SK-N-SH (cell line): ENCODE results near the gene SRRT. TPM values are rescaled to one million over a fixed set of nuclear protein-coding genes. Genes with fewer than 3 reads are reported as not detected.

Source experiments
- CTCF ChIA-PET: fragments of 300-600, 350-600 bp; formaldehyde crosslinking; extraction: SDS; loops from one replicate; lab custom pipeline; 2021; lab: Yijun Ruan, JAX
- POLR2A ChIA-PET: fragments of 350-600 bp; sonication (Branson Sonifier 250); formaldehyde crosslinking; extraction: SDS; loops from one replicate; lab custom pipeline; 2020; ENCODE audit warnings: antibody characterized with exemption, inconsistent platforms; lab: Yijun Ruan, JAX
- DNase-seq: peaks from one replicate; pipeline ENCODE4 v3.0.0; 2012
- H2AFZ ChIP-seq: fragments of 200-600 bp; sonication (generic); 2 replicates; pipeline ENCODE4 v1.8.1; 2016; ENCODE audit warnings: antibody characterized with exemption, mild to moderate bottlenecking, low read depth
- H3F3A ChIP-seq: fragments of 200-600 bp; sonication (generic); replicated peaks from 2 replicates; pipeline ENCODE3; 2016; ENCODE audit warnings: antibody characterized with exemption, mild to moderate bottlenecking; ENCODE audit not compliant: insufficient read depth
- H3K27ac ChIP-seq, 2 experiments: fragments of 200-500 bp in 1 of 2; fragments of 200-600 bp in 1 of 2; sonication (Bioruptor generic) in 1 of 2; sonication (generic), shearing (Covaris generic) in 1 of 2; 2 replicates each; pipeline versions ENCODE4 v1.5.1 to v1.6.1; 2014 to 2016; ENCODE audit warnings: low read depth in 2 of 2, inconsistent platforms in 1 of 2, low read length in 1 of 2, mild to moderate bottlenecking in 1 of 2, mixed read lengths in 1 of 2
- H3K27me3 ChIP-seq: fragments of 200-600 bp; sonication (generic), shearing (Covaris generic); 2 replicates; pipeline ENCODE4 v1.6.1; 2016; ENCODE audit warnings: mixed run types; ENCODE audit not compliant: insufficient read depth
- H3K36me3 ChIP-seq, 2 experiments: fragments of 200-500 bp in 1 of 2; fragments of 200-600 bp in 1 of 2; sonication (Bioruptor generic) in 1 of 2; sonication (generic) in 1 of 2; replicated peaks in 1 of 2; 2 replicates each; pipeline versions ENCODE3 to v1.5.1; 2014 to 2016; ENCODE audit warnings: low read length in 1 of 2, mild to moderate bottlenecking in 1 of 2; ENCODE audit not compliant: insufficient read depth in 2 of 2, control insufficient read depth in 1 of 2
- H3K4me1 ChIP-seq, 2 experiments: fragments of 200-500 bp in 1 of 2; fragments of 200-600 bp in 1 of 2; sonication (Bioruptor generic) in 1 of 2; sonication (generic), shearing (Covaris generic) in 1 of 2; 2 replicates each; pipeline versions ENCODE4 v1.5.1 to v1.6.1; 2014 to 2016; ENCODE audit warnings: low read depth in 1 of 2, low read length in 1 of 2, mixed run types in 1 of 2; ENCODE audit not compliant: insufficient read depth in 2 of 2, control insufficient read depth in 1 of 2
- H3K4me2 ChIP-seq: fragments of 200-600 bp; sonication (generic), shearing (Covaris generic); 2 replicates; pipeline ENCODE4 v1.6.1; 2017; ENCODE audit warnings: mixed run types
- H3K4me3 ChIP-seq, 2 experiments: fragments of 200-500 bp in 1 of 2; fragments of 200-600 bp in 1 of 2; sonication (Bioruptor generic) in 1 of 2; sonication (generic), shearing (Covaris generic) in 1 of 2; 2 replicates each; pipeline versions ENCODE4 v1.5.1 to v1.8.1; 2014 to 2016; ENCODE audit warnings: low read depth in 2 of 2, inconsistent platforms in 1 of 2, low read length in 1 of 2, mild to moderate bottlenecking in 1 of 2, mixed read lengths in 1 of 2, moderate library complexity in 1 of 2
- H3K79me2 ChIP-seq: fragments of 200-600 bp; sonication (generic); 2 replicates; pipeline ENCODE4 v1.8.1; 2017; ENCODE audit warnings: mild to moderate bottlenecking; ENCODE audit not compliant: insufficient read depth
- H3K9ac ChIP-seq: fragments of 200-600 bp; sonication (generic); 2 replicates; pipeline ENCODE4 v1.6.1; 2017; ENCODE audit warnings: mixed run types
- H3K9me2 ChIP-seq: fragments of 200-600 bp; sonication (generic); 2 replicates; pipeline ENCODE4 v1.6.1; 2017; ENCODE audit warnings: mixed run types
- H3K9me3 ChIP-seq: fragments of 200-600 bp; sonication (generic); 2 replicates; pipeline ENCODE4 v1.6.1; 2017; ENCODE audit warnings: mixed run types, mild to moderate bottlenecking, moderate library complexity
- H4K20me1 ChIP-seq: fragments of 200-600 bp; sonication (generic); 2 replicates; pipeline ENCODE4 v1.6.1; 2017; ENCODE audit warnings: mild to moderate bottlenecking, mixed run types; ENCODE audit not compliant: insufficient read depth
- ELF1 ChIP-seq: IDR thresholded peaks from 2 replicates; pipeline ENCODE4 v1.4.0; 2012
- JUND ChIP-seq: IDR thresholded peaks from 2 replicates; pipeline ENCODE4 v1.4.0; 2012
- TAF1 ChIP-seq: IDR thresholded peaks from 2 replicates; pipeline ENCODE4 v1.6.1; 2012; ENCODE audit warnings: low read depth, mild to moderate bottlenecking, low read length, moderate library complexity, borderline replicate concordance
- WGBS: methylation state at CpG from one replicate; pipeline ENCODE4 v1.1.6; 2017; ENCODE audit warnings: low lambda C conversion rate; 5-methylcytosine and 5-hydroxymethylcytosine counted together
- polyA plus RNA-seq, 3 experiments: library from polyadenylated mRNA; depleted of rRNA; stranded (reverse); fragments of >200 nt; gene quantifications; 2 replicates each; pipeline ENCODE4 v1.2.3, GENCODE V29; 2012
- TF ChIP-seq, protein P1 (sequence below): IDR thresholded peaks from 2 replicates; pipeline ENCODE4; 2012

SRRT gene
- polyA plus RNA-seq, 1 of the 3 experiments (the other 2 are of a cell fraction), result 92.7 TPM

DNA sequence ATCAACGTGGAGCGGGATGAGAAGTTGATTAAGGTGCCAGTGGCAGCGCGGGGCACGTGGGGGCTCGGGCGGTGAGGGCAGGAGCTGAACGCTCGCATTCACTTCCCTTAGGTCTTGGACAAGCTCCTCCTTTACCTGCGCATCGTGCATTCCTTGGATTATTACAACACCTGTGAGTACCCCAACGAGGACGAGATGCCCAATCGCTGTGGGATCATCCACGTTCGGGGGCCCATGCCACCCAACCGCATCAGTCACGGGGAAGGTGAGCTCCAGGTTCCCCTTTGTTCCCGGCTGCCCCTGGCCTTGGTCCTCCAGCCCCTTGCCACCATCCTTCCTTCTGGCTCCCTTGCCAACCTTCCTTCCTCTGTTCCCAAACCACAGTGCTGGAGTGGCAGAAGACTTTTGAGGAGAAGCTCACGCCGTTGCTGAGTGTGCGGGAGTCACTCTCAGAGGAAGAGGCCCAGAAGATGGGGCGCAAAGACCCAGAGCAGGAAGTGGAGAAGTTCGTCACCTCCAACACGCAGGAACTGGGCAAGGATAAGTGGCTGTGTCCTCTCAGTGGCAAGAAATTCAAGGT is 12.1 kb downstream of the SRRT start:
- H3K36me3 ChIP-seq, result peaks cover 49 to 69% of the 10 kb centered on the region in 2 experiments
- CTCF ChIA-PET, result interaction anchor here (0.6 to 4.9 kb wide), 8 partner anchors 10 to 404 kb away, joined by 3 to 16 read pairs (median 4); partner anchors contain the start of genes POP7, SLC12A9 and SRRT
- peaks cover 12% of the 10 kb centered on the region for H4K20me1 ChIP-seq
- H3K9me3 ChIP-seq, result no peaks in the 10 kb centered on the region
- no peaks in the 10 kb centered on the region for H3K9me2 ChIP-seq
- H3K4me1 ChIP-seq, result peaks cover 4 to 40% of the 10 kb centered on the region in 2 experiments
- DNase-seq, result peak; percentile 35
- peaks cover 41% of the 10 kb centered on the region for H3F3A ChIP-seq
- peaks cover 52% of the 10 kb centered on the region for H3K79me2 ChIP-seq
- POLR2A ChIA-PET, result interaction anchor here (5.8 kb wide), 1 partner anchor 11 kb away, joined by 126 read pairs; the partner anchor contains the start of gene SRRT
- H2AFZ ChIP-seq, result no peak overlapping the region
- TF ChIP-seq TAF1 (no peak), ELF1 (0 out of 2 replicates have a peak, but pooled peaks have one; percentile 31)
- WGBS, result 93% methylated on average over 25 of the region's 25 CpGs
- no peak overlapping the region for H3K4me3 ChIP-seq
- peak overlapping the region; percentile 2; the same call in 1 of the 2 replicates for H3K4me2 ChIP-seq
- no peaks in the 10 kb centered on the region for H3K27me3 ChIP-seq
- H3K27ac ChIP-seq, result peak overlapping the region in 1 of 2 experiments; percentile 16; a peak in 2 of 4 replicates
- H3K9ac ChIP-seq, result no peak overlapping the region

DNA sequence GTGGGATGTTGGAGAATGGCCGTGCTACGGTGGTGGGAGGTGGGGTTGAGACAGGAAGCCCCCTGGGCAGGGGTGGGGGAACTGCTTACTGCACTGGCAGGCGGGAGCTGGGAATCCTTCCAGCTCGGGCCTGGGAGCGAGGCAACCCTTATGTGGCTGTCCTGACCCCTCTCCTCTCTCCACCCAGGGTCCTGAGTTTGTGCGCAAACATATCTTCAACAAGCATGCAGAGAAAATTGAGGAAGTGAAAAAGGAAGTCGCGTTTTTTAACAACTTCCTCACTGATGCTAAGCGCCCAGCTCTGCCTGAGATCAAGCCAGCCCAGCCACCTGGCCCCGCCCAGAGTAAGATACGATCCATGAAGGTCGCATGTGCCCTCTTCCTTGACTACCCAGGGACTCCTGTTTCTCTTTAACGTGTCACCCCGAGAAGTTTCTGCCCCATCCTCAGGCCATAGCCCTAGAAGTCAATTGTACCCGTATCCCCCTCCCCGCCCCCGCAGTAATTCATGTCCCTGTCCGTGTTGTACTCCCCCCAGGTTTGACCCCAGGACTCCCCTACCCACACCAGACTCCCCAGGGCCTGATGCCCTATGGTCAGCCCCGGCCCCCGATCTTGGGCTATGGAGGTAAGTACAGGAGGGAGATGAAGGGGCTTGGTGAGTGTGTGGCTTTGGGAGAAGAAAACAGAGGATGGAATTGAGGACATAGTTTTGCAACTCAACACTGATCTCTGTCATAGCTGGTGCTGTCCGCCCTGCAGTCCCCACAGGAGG is 12.8 kb downstream of the SRRT start:
- 84% methylated on average over 21 of the region's 21 CpGs for WGBS
- H3K79me2 ChIP-seq, result peaks cover 48% of the 10 kb centered on the region

More for the DNA sequence above, 12.8 kb downstream of the SRRT start:
- peak; percentile 54 for DNase-seq
- no peaks in the 10 kb centered on the region for H3K27me3 ChIP-seq
- no peak overlapping the region for H3K9ac ChIP-seq
- POLR2A ChIA-PET, result interaction anchor here (5.8 kb wide), 1 partner anchor 11 kb away, joined by 126 read pairs; the partner anchor contains the start of gene SRRT
- H3K9me2 ChIP-seq, result no peaks in the 10 kb centered on the region
- H3F3A ChIP-seq, result peaks cover 40% of the 10 kb centered on the region
- H3K9me3 ChIP-seq, result no peaks in the 10 kb centered on the region
- H3K4me1 ChIP-seq, result peaks cover 4 to 40% of the 10 kb centered on the region in 2 experiments
- CTCF ChIA-PET, result interaction anchor here (1.1 to 4.9 kb wide), 7 partner anchors 10 to 190 kb away, joined by 3 to 16 read pairs (median 3); partner anchors contain the start of genes SLC12A9 and SRRT
- H2AFZ ChIP-seq, result no peak overlapping the region
- peaks cover 12% of the 10 kb centered on the region for H4K20me1 ChIP-seq
- H3K36me3 ChIP-seq, result peaks cover 45 to 62% of the 10 kb centered on the region in 2 experiments
- peak overlapping the region in 1 of 2 experiments; percentile 78; a peak in 2 of 4 replicates for H3K4me3 ChIP-seq
- peak overlapping the region in 1 of 2 experiments; percentile 16; a peak in 2 of 4 replicates for H3K27ac ChIP-seq
- H3K4me2 ChIP-seq, result peak overlapping the region; percentile 100
- no peak for TF ChIP-seq JUND
- TF ChIP-seq, protein P1, sequence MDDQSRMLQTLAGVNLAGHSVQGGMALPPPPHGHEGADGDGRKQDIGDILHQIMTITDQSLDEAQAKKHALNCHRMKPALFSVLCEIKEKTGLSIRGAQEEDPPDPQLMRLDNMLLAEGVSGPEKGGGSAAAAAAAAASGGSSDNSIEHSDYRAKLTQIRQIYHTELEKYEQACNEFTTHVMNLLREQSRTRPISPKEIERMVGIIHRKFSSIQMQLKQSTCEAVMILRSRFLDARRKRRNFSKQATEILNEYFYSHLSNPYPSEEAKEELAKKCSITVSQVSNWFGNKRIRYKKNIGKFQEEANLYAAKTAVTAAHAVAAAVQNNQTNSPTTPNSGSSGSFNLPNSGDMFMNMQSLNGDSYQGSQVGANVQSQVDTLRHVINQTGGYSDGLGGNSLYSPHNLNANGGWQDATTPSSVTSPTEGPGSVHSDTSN, result peak; percentile 30; the same call in 1 of the 2 replicates
- 0 out of 2 replicates have a peak, but pooled peaks have one; percentile 13 for TF ChIP-seq ELF1
